Measurements from ENCODE around the gene DMD. TPM values are rescaled to one million over a fixed set of nuclear protein-coding genes. Genes with fewer than 3 reads are reported as not detected.

DMD gene
- total RNA-seq, 6 experiments from 2014 or later, result 18.7 to 43.4 (median 32.9) TPM

GRCh38 chrX:31929366-31929765 lies 1282.0 kb downstream of the DMD start:
- 43% methylated on average over 5 of the region's 5 CpGs for WGBS (ENCODE audit: insufficient coverage, low coverage, low lambda C conversion rate, missing lambda C conversion rate)
- intact Hi-C loops (cut with DNase I), result no loop called here
- Histone ChIP-seq H3K27ac (peak overlapping the region; percentile 8 to 60 (median 58)), H3K4me1 (peaks cover 0 to 4% (median 0%) of the 10 kb centered on the region in 4 donors), H3K4me3 (peak overlapping the region in 2 of 3 donors; percentile 14 to 18), H3K9me3 (no peaks in the 10 kb centered on the region), H3K27me3 (no peaks in the 10 kb centered on the region), H3K36me3 (no peaks in the 10 kb centered on the region)
- no peak for TF ChIP-seq CTCF (IDR thresholded peaks at IDR 0.05)
- no peak for TF ChIP-seq POLR2A (IDR thresholded peaks at IDR 0.05)
- DNase-seq (no peak), ATAC-seq (peak; percentile 51 to 67 (median 56))

GRCh38 chrX:31921236-31921635 lies 1290.1 kb downstream of the DMD start:
- peak overlapping the region in 2 of 3 donors; percentile 35 to 45 for H3K27ac ChIP-seq

GRCh38 chrX:31909850-31910572 lies 1301.3 kb downstream of the DMD start:
- intact Hi-C loops (cut with DNase I), result no loop called here
- ATAC-seq (peak; percentile 75 to 88 (median 84)), DNase-seq (peak in 1 of 3 donors; percentile 52)
- TF ChIP-seq CTCF (IDR thresholded peaks at IDR 0.05) (no peak), POLR2A (IDR thresholded peaks at IDR 0.05) (no peak)
- peak overlapping the region in 1 of 3 donors; percentile 12 for H3K4me3 ChIP-seq
- H3K9me3 ChIP-seq, result no peaks in the 10 kb centered on the region
- no peaks in the 10 kb centered on the region for H3K4me1 ChIP-seq
- H3K36me3 ChIP-seq, result no peaks in the 10 kb centered on the region
- no peaks in the 10 kb centered on the region for H3K27me3 ChIP-seq
- 52% methylated on average over 4 of the region's 4 CpGs for WGBS (ENCODE audit: insufficient coverage, low coverage, low lambda C conversion rate, missing lambda C conversion rate)
- H3K27ac ChIP-seq, result peak overlapping the region in 2 of 3 donors; percentile 32 to 56

More at GRCh38 chrX:31921236-31921635, 1290.1 kb downstream of the DMD start:
- TF ChIP-seq POLR2A (IDR thresholded peaks at IDR 0.05), result no peak
- intact Hi-C loops (cut with DNase I), result no loop called here
- H3K4me3 ChIP-seq, result peak overlapping the region in 2 of 3 donors; percentile 5 to 28
- H3K36me3 ChIP-seq, result no peaks in the 10 kb centered on the region
- WGBS (ENCODE audit: insufficient coverage, low coverage, low lambda C conversion rate, missing lambda C conversion rate), result 33% methylated on average over 2 of the region's 2 CpGs
- H3K27me3 ChIP-seq, result no peaks in the 10 kb centered on the region
- DNase-seq, result no peak
- H3K9me3 ChIP-seq, result no peaks in the 10 kb centered on the region
- ATAC-seq, result peak; percentile 62 to 77 (median 64)
- H3K4me1 ChIP-seq, result peaks cover 0 to 5% (median 0%) of the 10 kb centered on the region in 4 donors

- H3K4me3 ChIP-seq, result no peak overlapping the region
- no peaks in the 10 kb centered on the region for H3K36me3 ChIP-seq
- ATAC-seq (peak; percentile 88 to 92 (median 90)), DNase-seq (peak; percentile 57 to 85 (median 64))
- intact Hi-C loops (cut with DNase I), result no loop called here
- H3K27me3 ChIP-seq, result no peaks in the 10 kb centered on the region
- peak overlapping the region; percentile 24 to 71 (median 57) for H3K27ac ChIP-seq
- TF ChIP-seq CTCF (IDR thresholded peaks at IDR 0.05) (no peak), POLR2A (IDR thresholded peaks at IDR 0.05) (no peak)
- H3K9me3 ChIP-seq, result no peaks in the 10 kb centered on the region
- WGBS (ENCODE audit: insufficient coverage, low coverage, low lambda C conversion rate, missing lambda C conversion rate), result 38% methylated on average over 5 of the region's 7 CpGs
- H3K4me1 ChIP-seq, result peaks cover 0 to 7% (median 2%) of the 10 kb centered on the region in 4 donors
These were observed 1317.2 kb downstream of the DMD start for GRCh38 chrX:31894152-31894551.

- Histone ChIP-seq H3K4me3 (no peak overlapping the region), H3K36me3 (no peaks in the 10 kb centered on the region), H3K27me3 (no peaks in the 10 kb centered on the region), H3K27ac (peak overlapping the region; percentile 24 to 71 (median 57)), H3K9me3 (no peaks in the 10 kb centered on the region), H3K4me1 (peaks cover 0 to 7% (median 2%) of the 10 kb centered on the region in 4 donors)
- intact Hi-C loops (cut with DNase I), result no loop called here
- peak in 3 of 4 donors; percentile 8 to 14 (median 14) for ATAC-seq
- DNase-seq, result no peak
- TF ChIP-seq CTCF (IDR thresholded peaks at IDR 0.05), result no peak
- no peak for TF ChIP-seq POLR2A (IDR thresholded peaks at IDR 0.05)
- 40% methylated on average over 4 of the region's 4 CpGs for whole genome bisulfite sequencing (ENCODE audit: insufficient coverage, low coverage, low lambda C conversion rate, missing lambda C conversion rate)
These were observed 1317.8 kb downstream of the DMD start for GRCh38 chrX:31893525-31893924.
